GM18511 (cell line): ENCODE data around the gene CARD14.
"Not testable (repeated sequence)": the region's sequence is repeated elsewhere in the genome, so short reads cannot be mapped to it uniquely, and the experiment has no call there.

Experiments used
- ATAC-seq: cut with Tn5 transposase; IDR thresholded peaks from one replicate; pipeline ENCODE4 v1.9.1; 2021; ENCODE audit warnings: mild to moderate bottlenecking, moderate library complexity; ENCODE audit not compliant: unreplicated experiment

CARD14 gene

DNA sequence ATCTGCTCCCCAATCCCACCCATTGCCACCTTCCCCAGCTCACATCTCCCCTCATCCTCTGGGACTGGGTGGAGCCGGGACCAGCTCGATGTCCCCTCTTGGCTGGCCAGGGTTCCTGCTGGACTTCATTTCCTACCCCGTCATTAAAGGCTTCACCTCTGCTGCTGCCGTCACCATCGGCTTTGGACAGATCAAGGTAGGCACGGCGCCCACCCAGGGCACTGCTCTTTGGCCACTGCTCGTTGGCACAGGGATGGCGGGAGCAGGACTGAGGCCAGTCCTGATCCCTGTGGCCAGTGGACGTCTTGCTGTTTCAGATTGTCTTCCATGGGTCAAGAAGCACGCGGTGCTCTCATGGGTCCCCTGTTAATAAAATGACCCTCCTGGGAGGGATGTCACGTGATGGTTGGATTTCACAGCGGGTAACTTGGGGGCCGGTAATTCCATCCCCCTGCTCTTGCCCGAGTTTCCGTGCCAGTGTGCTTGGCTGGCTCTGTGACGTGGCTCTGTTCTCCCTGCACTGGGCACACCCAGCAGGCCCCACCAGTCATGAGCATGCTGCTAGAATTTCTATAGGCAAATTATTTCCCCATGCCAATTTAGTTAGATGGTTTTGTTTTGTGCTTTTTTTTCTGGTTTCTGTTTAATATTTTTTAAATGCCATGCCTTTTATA, 53.4 kb downstream of the CARD14 start:
- no peak for ATAC-seq

DNA sequence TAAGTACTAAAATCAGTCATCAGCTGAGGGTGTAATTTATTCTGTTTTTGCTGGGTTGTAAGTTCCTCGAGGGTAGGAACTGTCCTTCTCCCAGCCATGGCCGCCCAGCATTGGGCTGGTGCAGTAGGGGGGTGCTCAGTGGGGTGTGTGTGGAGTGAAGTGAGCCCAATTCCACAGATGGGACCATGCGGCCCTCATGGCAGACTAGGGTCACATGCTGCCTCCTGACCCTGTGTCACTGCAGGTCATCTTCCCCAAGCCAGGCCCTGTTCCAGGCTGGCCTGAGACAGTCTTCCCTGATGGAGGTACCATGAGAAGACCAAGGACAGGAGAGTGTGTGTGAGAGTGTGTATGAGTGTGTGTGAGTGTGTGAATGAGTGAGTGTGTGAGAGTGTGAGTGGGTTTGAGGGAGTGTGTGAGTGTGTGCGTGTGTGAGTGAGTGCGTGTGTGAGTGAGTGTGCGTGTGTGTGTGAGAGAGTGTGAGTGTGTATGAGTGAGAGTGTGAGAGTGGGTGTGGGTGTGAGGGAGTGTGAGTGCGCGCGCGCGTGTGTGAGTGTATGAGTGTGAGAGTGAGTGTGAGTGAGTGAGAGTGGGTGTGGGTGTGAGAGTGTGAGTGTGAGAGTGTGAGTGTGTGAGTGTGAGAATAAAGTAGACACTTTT, 54.1 kb downstream of the CARD14 start:
- ATAC-seq: no peak

DNA sequence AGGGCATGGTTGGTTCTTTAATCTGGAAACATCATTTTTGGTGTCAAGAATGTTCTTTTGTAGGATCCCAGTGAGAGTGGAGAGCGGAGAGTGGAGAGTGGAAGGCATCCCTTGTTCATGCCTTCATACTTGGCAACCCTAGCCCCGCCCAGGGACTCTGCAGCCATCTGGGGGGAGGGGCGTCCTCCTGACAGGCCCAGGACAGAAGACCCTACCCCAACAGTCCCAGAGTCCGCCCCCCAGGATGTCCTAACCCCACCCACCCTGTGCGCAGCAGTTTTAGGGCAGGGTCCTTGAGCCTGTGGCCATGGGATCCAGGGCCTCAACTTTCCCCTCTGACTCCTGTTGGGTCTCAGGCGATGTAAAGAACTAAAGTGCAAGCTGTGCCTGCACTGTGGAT, 54.9 kb downstream of the CARD14 start:
- no peak for ATAC-seq

DNA sequence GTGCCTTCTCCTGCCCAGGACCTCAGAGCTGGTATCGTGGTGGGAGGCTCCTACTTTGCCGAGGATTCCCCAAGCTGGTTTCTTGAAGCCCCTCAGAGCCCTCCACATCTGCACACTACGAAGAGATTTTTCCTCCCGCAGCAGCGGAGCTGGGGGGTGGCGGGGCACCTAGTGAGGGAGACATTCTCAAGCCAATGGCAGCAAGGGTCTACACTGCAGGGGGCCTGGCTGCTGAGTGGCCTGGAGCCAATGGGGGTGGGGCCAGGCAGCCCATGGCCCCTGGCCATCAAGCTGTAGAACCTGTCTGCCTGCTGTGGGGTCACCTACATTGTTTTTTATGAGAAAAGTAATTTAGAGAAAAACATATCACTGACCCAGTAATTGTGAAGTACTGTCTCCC, 55.4 kb downstream of the CARD14 start:
- no peak for ATAC-seq

DNA sequence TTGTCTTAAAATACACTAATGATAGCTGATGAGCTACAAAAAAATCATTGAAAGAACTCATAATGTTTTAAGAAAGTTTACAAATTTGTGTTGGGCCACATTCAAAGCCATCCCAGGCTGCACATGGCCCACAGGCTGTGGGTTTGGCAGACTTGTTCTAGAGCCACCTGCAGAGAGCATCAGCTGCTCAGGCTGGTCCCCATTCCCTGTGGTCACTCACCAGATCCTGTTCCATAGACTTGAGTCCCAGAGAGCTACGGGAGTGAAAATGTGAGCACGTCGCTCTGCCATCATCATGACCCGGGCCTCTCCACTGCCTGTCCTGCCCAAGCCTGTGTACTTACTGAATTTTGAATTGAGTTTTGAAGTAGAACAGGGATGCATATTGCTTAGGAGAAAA, 57.3 kb downstream of the CARD14 start:
- ATAC-seq: no peak

DNA sequence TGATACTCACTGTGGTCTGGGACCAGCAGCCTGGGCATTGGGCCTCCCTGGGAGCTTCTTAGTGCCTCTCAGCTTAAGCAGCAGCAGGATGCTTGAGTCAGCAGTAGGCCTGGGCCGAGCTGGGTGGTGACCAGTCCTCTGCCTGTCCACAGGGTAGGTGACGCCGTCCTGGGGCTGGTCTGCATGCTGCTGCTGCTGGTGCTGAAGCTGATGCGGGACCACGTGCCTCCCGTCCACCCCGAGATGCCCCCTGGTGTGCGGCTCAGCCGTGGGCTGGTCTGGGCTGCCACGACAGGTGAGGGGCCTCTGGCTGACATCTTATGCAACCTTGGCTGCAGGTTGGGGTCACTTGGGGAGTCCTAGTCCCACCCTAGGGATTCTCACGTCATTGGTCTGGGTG, 57.8 kb downstream of the CARD14 start:
- ATAC-seq: no peak

DNA sequence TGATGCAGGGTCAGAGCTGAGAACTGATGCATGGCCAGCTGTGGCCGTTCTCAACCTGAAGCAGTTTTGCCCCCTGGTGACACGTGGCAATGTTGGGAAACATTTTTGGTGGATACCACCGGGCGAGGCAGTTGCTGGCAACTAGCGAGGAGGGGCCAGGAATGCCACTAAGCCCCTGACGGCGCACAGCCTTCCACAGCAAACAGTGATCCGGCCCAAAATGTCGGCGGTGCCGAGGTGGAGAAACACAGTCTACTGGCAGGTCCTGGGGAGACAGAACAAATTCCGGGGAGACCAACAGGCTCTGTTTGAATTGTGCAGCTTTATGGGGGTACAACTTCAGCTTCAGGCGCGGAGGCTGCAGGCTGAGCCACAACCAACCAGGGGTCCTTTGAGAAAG, 58.6 kb downstream of the CARD14 start:
- no peak for ATAC-seq

DNA sequence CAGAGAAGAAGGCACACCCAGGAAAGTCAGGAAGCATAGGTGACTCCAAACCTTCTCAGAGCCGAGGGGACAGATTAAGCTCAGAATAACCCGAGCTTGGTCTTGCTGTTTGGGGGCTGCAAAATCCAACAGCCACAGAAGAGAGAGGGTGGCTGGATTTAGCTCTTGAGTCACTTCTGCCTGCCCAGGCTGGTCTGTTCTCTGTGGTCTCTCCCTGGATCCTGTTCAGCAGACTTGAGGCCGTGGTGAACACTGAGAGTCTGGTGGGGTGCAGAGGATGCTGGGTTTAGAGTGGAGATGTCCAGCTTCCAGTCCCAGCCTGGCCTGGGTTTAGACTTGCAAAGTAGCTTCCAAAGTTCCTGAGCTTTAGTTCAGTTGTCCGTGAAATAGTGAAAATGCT, 59.2 kb downstream of the CARD14 start:
- no peak for ATAC-seq

DNA sequence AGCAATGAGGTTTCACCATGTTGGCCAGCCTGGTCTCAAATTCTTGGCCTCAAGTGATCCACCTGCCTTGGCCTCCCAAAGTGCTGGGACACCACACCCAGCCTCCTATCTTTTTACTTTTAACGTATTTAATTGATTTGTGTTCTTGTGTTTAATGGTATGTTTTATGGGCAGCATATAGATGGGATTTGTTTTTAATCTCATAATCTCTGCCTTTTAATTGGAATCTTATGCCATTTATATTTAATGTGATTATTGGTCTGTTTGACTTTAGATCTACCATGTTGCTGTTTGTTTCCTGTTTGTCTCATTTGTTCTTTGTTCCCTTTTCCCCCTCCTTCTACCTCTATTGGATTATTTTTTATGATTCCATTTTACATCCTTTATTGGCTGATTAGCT, 62.6 kb downstream of the CARD14 start:
- no peak for ATAC-seq

DNA sequence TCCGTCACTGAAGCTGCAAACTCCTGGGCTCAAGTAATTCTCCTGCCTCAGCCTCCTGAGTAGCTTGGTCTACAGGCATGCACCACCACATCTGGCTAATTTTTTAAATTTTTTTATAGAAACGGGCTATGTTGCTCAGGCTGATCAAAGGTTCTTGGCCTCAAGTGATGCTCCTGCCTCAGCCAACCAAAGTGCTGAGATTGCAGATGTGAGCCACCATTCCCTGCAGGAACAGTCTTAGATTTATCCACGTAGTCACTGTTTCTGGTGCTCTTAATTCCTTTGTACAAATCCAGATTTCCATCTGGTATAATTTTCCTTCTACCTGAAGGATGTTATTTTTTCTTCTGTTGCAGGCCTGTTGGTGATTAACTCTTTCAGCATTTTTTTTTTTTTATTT, 63.4 kb downstream of the CARD14 start:
- no peak for ATAC-seq

DNA sequence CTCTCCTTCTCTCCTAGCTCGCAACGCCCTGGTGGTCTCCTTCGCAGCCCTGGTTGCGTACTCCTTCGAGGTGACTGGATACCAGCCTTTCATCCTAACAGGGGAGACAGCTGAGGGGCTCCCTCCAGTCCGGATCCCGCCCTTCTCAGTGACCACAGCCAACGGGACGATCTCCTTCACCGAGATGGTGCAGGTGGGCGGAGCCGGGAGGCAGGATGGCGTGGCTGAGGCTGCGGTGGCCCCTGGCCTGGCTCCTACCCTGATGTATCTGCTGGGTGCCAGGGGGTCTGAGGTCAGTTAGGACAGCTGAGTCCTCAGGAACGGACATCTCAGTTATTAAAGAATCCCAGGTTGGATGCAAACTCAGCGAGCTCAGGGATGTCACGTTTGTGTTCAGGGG, 67.1 kb downstream of the CARD14 start:
- no peak for ATAC-seq

DNA sequence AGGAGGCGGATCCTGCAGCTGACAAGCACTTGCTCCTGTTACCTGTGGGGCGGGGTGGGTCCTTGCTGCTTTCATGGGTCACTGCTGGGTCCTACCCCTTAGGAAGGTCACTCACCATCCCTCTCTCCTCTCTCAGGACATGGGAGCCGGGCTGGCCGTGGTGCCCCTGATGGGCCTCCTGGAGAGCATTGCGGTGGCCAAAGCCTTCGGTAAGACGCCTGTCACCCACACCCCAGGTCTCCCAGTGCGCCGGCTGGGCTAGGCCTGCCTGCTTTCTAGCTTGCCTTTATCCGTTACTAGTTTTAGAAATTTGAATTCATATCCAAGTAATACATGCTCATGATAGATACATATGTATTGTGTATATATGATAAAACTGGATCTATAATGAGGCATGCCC, 67.6 kb downstream of the CARD14 start:
- ATAC-seq: no peak

DNA sequence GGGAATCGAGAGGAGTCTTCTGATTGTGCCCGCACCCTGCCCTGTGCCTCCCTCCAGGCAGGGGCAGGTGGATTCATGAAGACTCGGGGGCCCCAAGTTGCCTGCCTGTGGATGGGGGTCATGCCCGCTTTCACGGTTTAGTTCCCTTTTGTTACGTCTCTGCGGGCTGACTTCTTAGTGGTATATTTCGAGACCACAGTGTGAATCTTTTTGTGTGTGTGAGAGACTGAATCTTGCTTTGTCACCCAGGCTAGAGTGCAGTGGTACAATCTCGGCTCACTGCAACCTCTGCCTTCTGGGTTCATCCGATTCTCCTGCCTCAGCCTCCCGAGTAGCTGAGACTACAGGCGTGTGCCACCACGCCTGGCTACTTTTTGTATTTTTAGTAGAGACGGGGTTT, 72.7 kb downstream of the CARD14 start:
- no peak for ATAC-seq

DNA sequence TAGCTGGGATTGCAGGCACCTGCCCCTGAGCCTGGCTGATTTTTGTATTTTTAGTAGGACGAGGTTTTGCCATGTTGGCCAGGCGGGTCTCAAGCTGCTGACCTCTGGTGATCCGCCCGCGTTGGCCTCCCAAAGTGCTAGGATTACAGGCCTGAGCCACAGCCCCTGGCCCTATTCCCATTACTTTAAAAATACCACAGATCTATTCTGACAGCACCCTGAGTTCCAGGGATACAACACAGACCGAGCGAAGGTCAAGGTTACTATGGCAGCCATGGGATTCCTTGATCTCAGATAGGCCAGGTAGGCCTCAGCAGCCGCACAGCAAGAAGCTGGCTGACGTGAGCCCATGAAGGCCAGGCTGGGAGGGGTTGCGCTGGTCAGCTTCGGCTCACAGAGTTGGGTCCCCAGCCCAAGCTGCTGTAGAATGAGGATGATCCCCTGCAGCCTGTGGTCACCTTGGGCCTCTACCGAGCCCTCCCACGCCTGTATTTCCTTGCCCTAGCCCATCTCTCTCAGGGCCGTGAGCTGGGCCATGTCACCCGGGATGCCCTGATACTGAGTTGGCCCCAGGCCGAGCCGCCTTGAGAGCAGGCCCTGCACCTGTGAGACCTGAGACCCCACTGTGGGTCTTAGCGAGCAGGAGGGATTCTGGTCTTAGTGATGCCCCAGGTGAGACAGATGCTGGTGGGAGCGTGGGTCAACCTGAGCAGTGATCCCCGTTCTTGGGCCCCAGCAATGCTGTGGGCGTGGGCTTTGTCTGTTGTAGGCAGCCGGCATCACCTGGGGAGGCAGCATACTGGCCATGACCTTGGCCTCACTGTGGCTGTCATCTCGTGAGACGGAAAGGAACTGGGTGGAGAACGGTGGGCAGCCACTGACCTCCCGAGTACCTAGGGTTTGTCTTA, 74.0 kb downstream of the CARD14 start:
- ATAC-seq: no peak

DNA sequence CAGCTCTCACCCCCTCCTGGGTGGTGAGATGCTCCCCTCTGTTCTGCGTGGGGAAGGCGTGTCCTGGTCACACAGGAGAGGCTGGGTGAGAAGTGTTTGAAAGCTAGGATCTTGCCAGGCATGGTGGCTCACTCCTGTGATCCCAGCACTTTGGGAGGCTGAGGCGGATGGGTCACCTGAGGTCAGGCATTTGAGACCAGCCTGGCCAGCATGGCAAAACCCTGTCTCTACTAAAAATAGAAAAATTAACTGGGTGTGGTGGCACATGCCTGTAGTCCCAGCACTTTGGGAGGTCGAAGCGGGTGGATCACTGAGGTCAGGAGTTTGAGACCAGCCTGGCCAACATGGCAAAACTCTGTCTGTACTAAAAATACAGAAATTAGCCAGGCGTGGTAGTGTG, 74.6 kb downstream of the CARD14 start:
- ATAC-seq: not testable (repeated sequence)

DNA sequence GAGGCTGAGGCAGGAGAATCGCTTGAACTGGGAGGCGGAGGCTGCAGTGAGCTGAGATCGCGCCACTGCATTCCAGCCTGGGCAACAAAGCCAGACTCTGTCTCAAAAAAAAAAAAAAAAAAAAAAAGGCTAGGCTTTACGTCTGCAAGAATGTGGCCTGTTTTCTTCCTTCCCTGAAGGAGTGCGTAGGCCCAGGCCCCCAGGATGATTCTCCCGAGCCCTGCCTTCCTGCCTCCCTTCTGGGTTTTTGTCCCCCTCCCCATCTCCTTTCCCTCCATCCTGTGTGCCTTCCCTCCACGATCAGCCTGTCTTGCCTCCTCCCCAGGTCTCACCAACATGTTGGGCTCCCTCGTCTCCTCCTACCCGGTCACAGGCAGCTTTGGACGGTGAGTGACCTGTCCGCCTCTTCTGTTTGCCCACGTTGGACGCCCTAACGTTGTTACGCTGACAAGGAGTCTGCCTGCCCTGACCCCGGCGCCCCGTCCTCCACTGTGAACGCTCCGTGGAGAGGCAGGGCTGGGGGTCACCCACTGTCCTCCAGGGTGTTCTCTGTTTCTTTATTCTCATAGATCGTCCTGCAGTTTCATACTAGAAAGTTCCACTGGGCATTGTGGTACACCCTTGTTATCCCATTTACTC, 75.2 kb downstream of the CARD14 start:
- no peak for ATAC-seq

DNA sequence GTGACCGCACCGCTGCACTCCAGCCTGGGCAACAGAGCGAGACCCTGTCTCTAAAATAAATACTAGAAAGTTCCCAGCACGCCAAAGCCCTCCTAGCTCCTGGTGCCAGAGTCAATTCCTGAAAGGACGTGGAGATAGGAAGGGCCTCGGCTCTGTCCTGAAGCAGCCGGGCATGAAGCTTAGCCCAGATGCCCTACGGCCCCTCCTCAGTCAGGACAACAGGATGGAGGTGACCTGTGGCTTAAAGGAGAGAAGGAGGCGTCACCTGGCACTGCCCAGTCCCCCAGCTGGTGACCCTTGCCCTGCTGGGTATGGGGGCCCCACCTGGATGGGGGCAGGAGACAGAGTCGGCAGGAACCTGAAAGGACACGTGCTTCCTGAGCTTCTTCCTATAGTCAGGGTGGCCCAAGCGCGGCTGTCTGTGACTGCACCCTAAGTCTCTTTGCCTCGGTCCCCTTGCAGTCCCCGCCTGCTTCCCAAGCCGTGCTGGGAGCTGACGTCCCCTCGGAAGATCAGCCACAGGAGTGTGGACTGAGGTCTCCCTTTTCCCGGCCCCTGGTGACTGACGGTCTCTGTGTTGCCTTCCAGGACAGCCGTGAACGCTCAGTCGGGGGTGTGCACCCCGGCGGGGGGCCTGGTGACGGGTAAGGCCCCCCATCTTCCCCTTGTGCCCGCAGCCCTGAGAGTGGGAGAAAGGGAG, 75.9 kb downstream of the CARD14 start:
- no peak for ATAC-seq

DNA sequence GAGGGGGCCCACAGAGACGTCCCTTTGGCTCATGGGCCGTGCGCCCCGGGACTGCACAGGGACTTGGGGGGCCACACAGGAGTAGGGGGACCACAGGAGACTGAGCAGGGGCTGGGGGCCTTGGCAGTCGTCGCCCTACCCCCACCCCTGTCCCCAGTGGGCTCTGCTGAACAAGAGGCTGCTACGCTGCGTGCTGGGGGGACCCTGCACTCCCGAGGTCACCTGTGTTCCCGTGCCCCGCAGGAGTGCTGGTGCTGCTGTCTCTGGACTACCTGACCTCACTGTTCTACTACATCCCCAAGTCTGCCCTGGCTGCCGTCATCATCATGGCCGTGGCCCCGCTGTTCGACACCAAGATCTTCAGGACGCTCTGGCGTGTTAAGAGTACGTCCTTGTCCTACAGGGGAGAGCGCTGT, 76.4 kb downstream of the CARD14 start:
- ATAC-seq: no peak

DNA sequence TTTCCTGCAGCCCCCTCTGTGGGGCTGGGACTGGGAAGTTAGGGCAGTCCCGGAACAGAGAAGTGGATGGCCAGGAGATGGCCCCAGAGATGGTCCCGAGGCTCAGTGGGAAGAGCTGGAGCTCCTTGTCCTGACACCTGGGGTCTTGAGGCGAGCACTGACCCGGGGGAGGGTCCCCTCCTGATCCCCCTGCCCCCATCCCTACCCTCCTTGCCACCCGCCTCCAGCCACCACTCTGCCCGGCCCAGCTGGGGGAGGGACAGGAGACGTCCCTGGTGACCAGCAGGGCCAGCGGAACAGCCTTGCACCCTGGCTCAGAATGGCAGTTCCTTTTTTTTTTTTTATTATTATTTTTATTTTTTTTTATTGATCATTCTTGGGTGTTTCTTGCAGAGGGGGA, 76.9 kb downstream of the CARD14 start:
- no peak for ATAC-seq

DNA sequence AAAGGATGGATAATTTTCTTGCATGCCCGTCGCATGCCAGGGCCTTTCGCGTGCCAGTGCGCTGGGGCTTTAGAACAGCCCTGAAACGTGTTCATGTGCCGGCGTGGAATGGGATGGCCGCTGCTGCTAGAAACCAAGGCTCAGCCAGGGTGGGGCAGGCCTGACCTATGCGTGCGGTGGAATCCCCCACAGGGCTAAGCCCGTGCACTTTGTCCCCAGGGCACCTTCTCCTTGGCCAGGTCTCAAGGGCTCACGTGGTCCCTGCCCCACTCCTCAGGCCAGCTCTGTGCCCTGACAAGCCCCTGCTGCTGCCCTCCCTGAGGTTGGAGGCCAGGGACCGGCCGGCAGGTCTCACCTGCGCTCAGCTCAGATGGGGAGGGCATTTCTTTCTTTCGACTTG, 77.7 kb downstream of the CARD14 start:
- no peak for ATAC-seq
